Activated T-cell treated with anti-CD3 and anti-CD28 coated beads, Interleukin-2, amount 50 U/mL, for 48 hours (primary cell): ENCODE results near the gene CFAP43.

Experiments used
- DNase-seq, 2 experiments: peaks; one replicate each; pipeline ENCODE4 v3.0.0-alpha.2; 2020

Gene CFAP43

GRCh38 chr10:104130041-104130440, 102.1 kb downstream of the CFAP43 start:
- DNase-seq, result no peak

GRCh38 chr10:104128214-104128613, 104.0 kb downstream of the CFAP43 start:
- no peak for DNase-seq

- DNase-seq, result peak; percentile 25 to 26
Observed at GRCh38 chr10:104127411-104127810, 104.8 kb downstream of the CFAP43 start.

GRCh38 chr10:104123397-104123796, 108.8 kb downstream of the CFAP43 start:
- no peak for DNase-seq

GRCh38 chr10:104122225-104123107, 109.7 kb downstream of the CFAP43 start:
- no peak for DNase-seq

GRCh38 chr10:104121485-104122224, 110.5 kb downstream of the CFAP43 start, which contains the start of gene SFR1:
TSS of gene SFR1 (plus strand) at chr10:104122171. CDS start at chr10:104122184, 13 bp downstream.
- DNase-seq, result peak; percentile 99 to 100

- DNase-seq, result peak; percentile 77
Observed at GRCh38 chr10:104120903-104121484, 111.2 kb downstream of the CFAP43 start.

GRCh38 chr10:104120512-104120902, 111.7 kb downstream of the CFAP43 start:
- no peak for DNase-seq

GRCh38 chr10:104119996-104120395, 112.2 kb downstream of the CFAP43 start:
- no peak for DNase-seq

- DNase-seq, result no peak
Observed at GRCh38 chr10:104117839-104118323, 114.3 kb downstream of the CFAP43 start.

- DNase-seq, result no peak
Observed at GRCh38 chr10:104113376-104113956, 118.7 kb downstream of the CFAP43 start.

- DNase-seq, result no peak
Observed at GRCh38 chr10:104109908-104110662, 122.1 kb downstream of the CFAP43 start.

GRCh38 chr10:104104926-104105325, 127.2 kb downstream of the CFAP43 start:
- DNase-seq, result no peak

GRCh38 chr10:104104418-104104817, 127.7 kb downstream of the CFAP43 start:
- DNase-seq, result no peak

GRCh38 chr10:104103956-104104355, 128.2 kb downstream of the CFAP43 start:
- no peak for DNase-seq

- DNase-seq, result no peak
Observed at GRCh38 chr10:104101902-104102301, 130.3 kb downstream of the CFAP43 start.

- no peak for DNase-seq
Observed at GRCh38 chr10:104100795-104101194, 131.4 kb downstream of the CFAP43 start.

GRCh38 chr10:104099941-104100340, 132.2 kb downstream of the CFAP43 start:
- DNase-seq, result no peak

- no peak for DNase-seq
Observed at GRCh38 chr10:104099269-104099668, 132.9 kb downstream of the CFAP43 start.

- DNase-seq, result no peak
Observed at GRCh38 chr10:104098358-104098925, 133.7 kb downstream of the CFAP43 start.

- DNase-seq, result no peak
Observed at GRCh38 chr10:104096692-104097091, 135.5 kb downstream of the CFAP43 start.

GRCh38 chr10:104092749-104093148, 139.4 kb downstream of the CFAP43 start:
- no peak for DNase-seq
